Esophagus squamous epithelium (tissue), 5 donors: ENCODE measurements around the gene ZDHHC17. TPM values are rescaled to one million over a fixed set of nuclear protein-coding genes. Genes with fewer than 3 reads are reported as not detected.
A peak's percentile ranks its signal among the peaks of the same experiment; 100 is the strongest.

Experiments used
- DNase-seq: peaks from one replicate; lab custom pipeline; 2025; lab: John Stamatoyannopoulos, UW
- H3K27ac ChIP-seq, 4 donors: fragments of 200-600 bp; sonication (generic); one replicate each; pipeline ENCODE4 v1.5.1; 2016 to 2019; ENCODE audit warnings: mild to moderate bottlenecking in 1 of 4
- H3K27me3 ChIP-seq, 4 donors: fragments of 200-600 bp; sonication (generic); 1 replicate in 3 of 4; 2 replicates in 1 of 4; pipeline versions ENCODE4 v1.5.1 to v1.6.0; 2017 to 2021; ENCODE audit warnings: antibody characterized with exemption in 1 of 4
- H3K36me3 ChIP-seq, 3 donors: fragments of 200-600 bp; sonication (generic); one replicate each; pipeline ENCODE4 v1.5.1; 2016 to 2019
- H3K4me1 ChIP-seq, 3 donors: fragments of 200-600 bp; sonication (generic); one replicate each; pipeline ENCODE4 v1.5.1; 2017 to 2019
- H3K4me3 ChIP-seq, 4 donors: fragments of 200-600 bp; sonication (generic); 1 replicate in 3 of 4; 2 replicates in 1 of 4; pipeline ENCODE4 v1.5.1; 2016 to 2019; ENCODE audit warnings: mild to moderate bottlenecking in 2 of 4, moderate library complexity in 1 of 4
- H3K9me3 ChIP-seq, 3 donors: fragments of 200-600 bp; sonication (generic); one replicate each; pipeline ENCODE4 v1.5.1; 2016 to 2019
- CTCF ChIP-seq, 6 experiments: fragments of 450-650 bp in 4 of 6; fragments of 200-600 bp in 2 of 6; sonication (generic) in 2 of 6; IDR thresholded peaks; one replicate each; pipeline ENCODE4 v1.5.1; 2016 to 2019; ENCODE audit warnings: antibody characterized with exemption in 6 of 6, mild to moderate bottlenecking in 4 of 6, moderate library complexity in 4 of 6
- POLR2A ChIP-seq, 4 donors: fragments of 450-650 bp; IDR thresholded peaks; one replicate each; pipeline ENCODE4 v1.6.1; 2017; ENCODE audit warnings: antibody characterized with exemption in 4 of 4, mild to moderate bottlenecking in 4 of 4, moderate library complexity in 3 of 4
- WGBS, 2 donors: methylation state at CpG; one replicate each; pipeline ENCODE4 v1.1.5; 2018; 5-methylcytosine and 5-hydroxymethylcytosine counted together
- intact Hi-C: fragments of 100-400 bp; cut with DNase I; formaldehyde crosslinking; loops from one replicate; pipeline ENCODE4 v1.15.0; 2022
- total RNA-seq, 4 donors: library from RNA; depleted of rRNA; stranded (reverse); fragments of >200 nt; gene quantifications; one replicate each; pipeline ENCODE4 v1.1.0, GENCODE V29; 2016
- donor health status: DM: yes; HTN: yes; CAD: no.

ZDHHC17 gene
- total RNA-seq, 4 donors from 2014 or later, result 6.7 to 26.7 (median 11.7) TPM

GRCh38 chr12:76785407-76785806 is 21.5 kb downstream of the ZDHHC17 start:
- no peaks in the 10 kb centered on the region for H3K27me3 ChIP-seq
- WGBS, 2 donors, result 75 to 78% methylated on average over 1 of the region's 1 CpG
- H3K27ac ChIP-seq, result no peak overlapping the region
- TF ChIP-seq POLR2A (IDR thresholded peaks at IDR 0.05), result no peak
- intact Hi-C loops, result loop anchor here (5.0 kb wide), 1 partner anchor 163 kb away; no protein-coding TSS in a partner anchor
- no peak overlapping the region for H3K4me3 ChIP-seq
- DNase-seq, result no peak
- H3K36me3 ChIP-seq, result no peaks in the 10 kb centered on the region
- H3K9me3 ChIP-seq, result no peaks in the 10 kb centered on the region
- H3K4me1 ChIP-seq, result peaks cover 0 to 41% (median 7%) of the 10 kb centered on the region in 3 donors

- Histone ChIP-seq H3K36me3 (no peaks in the 10 kb centered on the region), H3K9me3 (no peaks in the 10 kb centered on the region), H3K4me3 (no peak overlapping the region), H3K27me3 (no peaks in the 10 kb centered on the region), H3K4me1 (peaks cover 0 to 46% (median 4%) of the 10 kb centered on the region in 3 donors), H3K27ac (no peak overlapping the region)
- DNase-seq, result no peak
- intact Hi-C loops, result loop anchor here (5.0 kb wide), 1 partner anchor 165 kb away; no protein-coding TSS in a partner anchor
- no peak for TF ChIP-seq POLR2A (IDR thresholded peaks at IDR 0.05)
- TF ChIP-seq CTCF (IDR thresholded peaks at IDR 0.05), result no peak
- 83 to 85% methylated on average over 3 of the region's 3 CpGs for WGBS, 2 donors
Measured at GRCh38 chr12:76786986-76787385, 23.1 kb downstream of the ZDHHC17 start.

- TF ChIP-seq CTCF (IDR thresholded peaks at IDR 0.05) (no peak), POLR2A (IDR thresholded peaks at IDR 0.05) (no peak)
- H3K36me3 ChIP-seq, result no peaks in the 10 kb centered on the region
Measured at GRCh38 chr12:76787689-76788088, 23.8 kb downstream of the ZDHHC17 start.

GRCh38 chr12:76789335-76790050 is 25.6 kb downstream of the ZDHHC17 start:
- Histone ChIP-seq H3K27ac (no peak overlapping the region), H3K9me3 (no peaks in the 10 kb centered on the region), H3K4me1 (peaks cover 0 to 28% (median 0%) of the 10 kb centered on the region in 3 donors), H3K27me3 (no peaks in the 10 kb centered on the region), H3K4me3 (no peak overlapping the region), H3K36me3 (no peaks in the 10 kb centered on the region)
- no peak for DNase-seq
- WGBS, 2 donors, result 62 to 65% methylated on average over 3 of the region's 3 CpGs
- intact Hi-C loops, result loop anchor here (5.0 kb wide), 1 partner anchor 167 kb away; no protein-coding TSS in a partner anchor
- TF ChIP-seq CTCF (IDR thresholded peaks at IDR 0.05) (no peak), POLR2A (IDR thresholded peaks at IDR 0.05) (no peak)

More at GRCh38 chr12:76787689-76788088, 23.8 kb downstream of the ZDHHC17 start:
- Histone ChIP-seq H3K4me1 (peaks cover 0 to 44% (median 0%) of the 10 kb centered on the region in 3 donors), H3K9me3 (no peaks in the 10 kb centered on the region), H3K27ac (no peak overlapping the region), H3K4me3 (no peak overlapping the region), H3K27me3 (no peaks in the 10 kb centered on the region)
- no peak for DNase-seq
- WGBS, 2 donors, result 87 to 91% methylated on average over 2 of the region's 2 CpGs
- intact Hi-C loops, result loop anchor here (5.0 kb wide), 1 partner anchor 165 kb away; no protein-coding TSS in a partner anchor

GRCh38 chr12:76790564-76791552 is 26.9 kb downstream of the ZDHHC17 start:
- DNase-seq, result no peak
- Histone ChIP-seq H3K4me3 (no peak overlapping the region), H3K27ac (no peak overlapping the region), H3K4me1 (peaks cover 0 to 16% (median 0%) of the 10 kb centered on the region in 3 donors), H3K27me3 (no peaks in the 10 kb centered on the region), H3K36me3 (no peaks in the 10 kb centered on the region), H3K9me3 (no peaks in the 10 kb centered on the region)
- intact Hi-C loops, result no loop called here
- 39 to 42% methylated on average over 4 of the region's 4 CpGs for WGBS, 2 donors
- peak; percentile 33 to 76 (median 64) for TF ChIP-seq CTCF (IDR thresholded peaks at IDR 0.05)
- no peak for TF ChIP-seq POLR2A (IDR thresholded peaks at IDR 0.05)
